ENCODE results near the gene LIN7B. TPM values are rescaled to one million over a fixed set of nuclear protein-coding genes. Genes with fewer than 3 reads are reported as not detected.

The LIN7B gene
- total and polyA plus RNA-seq, 2 of the 8 experiments (the other 6 are each of a cell fraction or from before 2014, with no cell fraction given) = 4.1 to 4.2 TPM

- TF ChIP-seq E2F6 (IDR thresholded peaks at IDR 0.05) (peak; percentile 60), TEAD4 (IDR thresholded peaks at IDR 0.05; ENCODE audit: low read depth, low read length) (no peak), PHF8 (conservative IDR thresholded peaks at IDR 0.05; ENCODE audit: low read depth, low read length) (peak; percentile 56; the same call in 1 of the 2 replicates), YY1 (IDR thresholded peaks at IDR 0.05; ENCODE audit: low read depth, low read length) (peak; percentile 46; the same call in 1 of the 2 replicates), POLR2A (IDR thresholded peaks at IDR 0.05; ENCODE audit: control extremely low read depth in 1 of 2, low read depth in 2 of 2, low read length in 2 of 2) (peak in 1 of 2 experiments; percentile 73; a peak in 2 of 3 replicates), KDM4A (IDR thresholded peaks at IDR 0.05; ENCODE audit: low read depth, low read length, severe bottlenecking) (peak; percentile 87), SP1 (IDR thresholded peaks at IDR 0.05; ENCODE audit: low read depth, low read length) (0 out of 2 replicates have a peak, but pooled peaks have one; percentile 17), MAX (IDR thresholded peaks at IDR 0.05) (peak; percentile 72), TAF1 (IDR thresholded peaks at IDR 0.05; ENCODE audit: low read depth, low read length) (peak; percentile 85)
These were observed 43.5 kb downstream of the LIN7B start, which contains the start of gene TRPM4 (continued) for GRCh38 chr19:49157445-49158224.
